Measurements from ENCODE around the gene FAF1. TPM values are rescaled to one million over a fixed set of nuclear protein-coding genes. Genes with fewer than 3 reads are reported as not detected.
"Not testable (repeated sequence)": the region's sequence is repeated elsewhere in the genome, so short reads cannot be mapped to it uniquely, and the experiment has no call there.

The FAF1 gene
- total RNA-seq, 4 donors from 2014 or later, result 47.1 to 87.0 (median 79.4) TPM

DNA sequence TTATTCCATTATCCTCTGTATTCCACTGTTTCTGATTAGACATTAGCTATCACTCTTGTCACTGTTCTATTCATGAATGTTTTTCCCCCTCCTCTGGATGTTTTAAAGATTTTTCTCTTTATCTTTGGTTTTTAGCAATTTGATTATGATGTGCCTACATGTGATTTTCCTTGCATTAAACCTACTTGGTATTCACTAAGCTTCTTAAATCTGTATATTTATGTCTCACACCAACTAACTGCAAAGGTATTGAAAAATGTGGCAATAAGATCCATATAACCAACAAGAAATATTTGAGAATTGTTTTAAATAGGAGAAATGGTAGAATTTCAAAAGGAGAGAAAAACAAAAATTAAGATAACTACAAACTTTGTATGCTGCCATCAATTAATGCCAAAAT, 25.2 kb downstream of the FAF1 start:
- intact Hi-C loops (cut with DNase I), result no loop called here
- no peak overlapping the region for H3K4me3 ChIP-seq (replicated peaks in 1 of 3)
- no peaks in the 10 kb centered on the region for H3K27me3 ChIP-seq
- no peak overlapping the region for H3K27ac ChIP-seq
- TF ChIP-seq, protein P1, sequence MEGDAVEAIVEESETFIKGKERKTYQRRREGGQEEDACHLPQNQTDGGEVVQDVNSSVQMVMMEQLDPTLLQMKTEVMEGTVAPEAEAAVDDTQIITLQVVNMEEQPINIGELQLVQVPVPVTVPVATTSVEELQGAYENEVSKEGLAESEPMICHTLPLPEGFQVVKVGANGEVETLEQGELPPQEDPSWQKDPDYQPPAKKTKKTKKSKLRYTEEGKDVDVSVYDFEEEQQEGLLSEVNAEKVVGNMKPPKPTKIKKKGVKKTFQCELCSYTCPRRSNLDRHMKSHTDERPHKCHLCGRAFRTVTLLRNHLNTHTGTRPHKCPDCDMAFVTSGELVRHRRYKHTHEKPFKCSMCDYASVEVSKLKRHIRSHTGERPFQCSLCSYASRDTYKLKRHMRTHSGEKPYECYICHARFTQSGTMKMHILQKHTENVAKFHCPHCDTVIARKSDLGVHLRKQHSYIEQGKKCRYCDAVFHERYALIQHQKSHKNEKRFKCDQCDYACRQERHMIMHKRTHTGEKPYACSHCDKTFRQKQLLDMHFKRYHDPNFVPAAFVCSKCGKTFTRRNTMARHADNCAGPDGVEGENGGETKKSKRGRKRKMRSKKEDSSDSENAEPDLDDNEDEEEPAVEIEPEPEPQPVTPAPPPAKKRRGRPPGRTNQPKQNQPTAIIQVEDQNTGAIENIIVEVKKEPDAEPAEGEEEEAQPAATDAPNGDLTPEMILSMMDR (IDR thresholded peaks at IDR 0.05), result no peak
- no peak for TF ChIP-seq POLR2A (IDR thresholded peaks at IDR 0.05)
- H3K36me3 ChIP-seq, result no peaks in the 10 kb centered on the region
- no peaks in the 10 kb centered on the region for H3K9me3 ChIP-seq
- peaks cover 0 to 3% of the 10 kb centered on the region in 2 donors for H3K4me1 ChIP-seq
- no peak for DNase-seq

DNA sequence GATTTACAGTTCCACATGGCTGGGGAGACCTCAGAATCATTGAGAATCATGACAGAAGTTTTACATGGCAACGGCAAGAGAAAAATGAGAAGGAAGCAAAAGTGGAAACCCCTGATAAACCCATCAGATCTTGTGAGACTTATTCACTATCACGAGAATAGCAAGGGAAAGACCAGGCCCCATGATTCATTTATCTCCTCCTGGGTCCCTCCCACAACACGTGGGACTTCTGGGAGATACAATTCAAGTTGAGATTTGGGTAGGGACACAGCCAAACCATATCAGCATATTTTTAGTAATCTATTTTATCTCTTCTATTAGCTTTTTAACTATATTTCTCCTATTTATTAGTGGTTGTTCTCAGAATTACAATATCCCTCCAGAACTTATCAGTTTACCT, 26.3 kb downstream of the FAF1 start:
- DNase-seq; H3K9me3 ChIP-seq; intact Hi-C loops (cut with DNase I); H3K27me3 ChIP-seq; H3K27ac ChIP-seq; H3K4me3 ChIP-seq (replicated peaks in 1 of 3); H3K4me1 ChIP-seq; H3K36me3 ChIP-seq: not testable (repeated sequence)
- WGBS, 2 donors, result 89 to 90% methylated on average over 3 of the region's 3 CpGs

DNA sequence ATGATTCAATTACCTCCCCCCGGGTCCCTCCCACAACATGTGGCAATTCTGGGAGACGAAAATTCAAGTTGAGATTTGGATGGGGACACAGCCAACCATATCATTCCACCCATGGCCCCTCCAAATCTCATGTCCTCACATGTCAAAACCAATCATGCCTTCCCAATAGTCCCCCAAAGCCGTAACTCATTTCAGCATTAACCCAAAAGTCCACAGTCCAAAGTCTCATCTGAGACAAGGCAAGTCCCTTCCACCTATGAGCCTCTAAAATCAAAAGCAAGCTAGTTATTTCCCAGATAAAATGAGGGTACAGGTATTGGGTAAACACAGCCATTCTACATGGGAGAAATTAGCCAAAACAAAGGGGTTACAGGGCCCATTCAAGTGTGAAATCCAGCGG, 28.0 kb downstream of the FAF1 start:
- intact Hi-C loops (cut with DNase I); H3K36me3 ChIP-seq; H3K27ac ChIP-seq; H3K27me3 ChIP-seq; H3K9me3 ChIP-seq; H3K4me3 ChIP-seq (replicated peaks in 1 of 3); DNase-seq; H3K4me1 ChIP-seq: not testable (repeated sequence)
- 91% methylated on average over 4 of the region's 4 CpGs for WGBS, 2 donors

DNA sequence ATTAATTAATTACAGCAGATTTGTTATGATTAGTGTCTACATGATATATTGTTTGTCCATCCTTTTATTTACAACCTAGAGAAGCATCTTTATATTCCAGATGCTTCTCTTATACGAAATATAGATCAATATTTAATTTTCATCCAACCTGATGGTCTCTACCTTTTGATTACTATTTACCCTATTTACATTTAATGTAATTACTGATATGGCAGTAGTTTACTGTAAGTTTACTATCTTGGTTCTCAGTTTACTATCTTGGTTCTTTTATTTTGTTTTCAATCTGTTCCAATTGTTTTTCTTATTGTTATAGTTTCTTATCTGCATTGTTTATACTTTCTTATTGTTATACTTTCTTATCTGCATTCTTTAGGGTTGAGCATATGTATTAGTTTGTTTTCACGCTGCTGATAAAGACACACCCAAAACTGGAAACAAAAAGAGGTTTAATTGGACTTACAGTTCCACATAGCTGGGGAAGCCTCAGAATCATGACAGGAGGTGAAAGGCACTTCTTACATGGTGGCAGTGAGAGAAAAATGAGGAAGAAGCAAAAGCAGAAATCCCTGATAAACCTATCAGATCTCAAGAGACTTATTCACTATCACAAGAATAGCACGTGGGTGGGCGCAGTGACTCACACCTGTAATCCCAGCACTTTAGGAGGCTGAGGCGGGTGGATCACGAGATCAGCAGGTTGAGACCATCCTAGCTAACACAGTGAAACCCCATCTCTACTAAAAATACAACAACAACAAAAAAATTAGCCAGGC, 28.9 kb downstream of the FAF1 start:
- 93 to 94% methylated on average over 6 of the region's 6 CpGs for WGBS, 2 donors
- H3K27me3 ChIP-seq, result no peaks in the 10 kb centered on the region
- no peak for DNase-seq
- H3K36me3 ChIP-seq, result no peaks in the 10 kb centered on the region
- H3K27ac ChIP-seq, result no peak overlapping the region
- no peaks in the 10 kb centered on the region for H3K9me3 ChIP-seq
- TF ChIP-seq, protein P1 (IDR thresholded peaks at IDR 0.05), result no peak
- TF ChIP-seq POLR2A (IDR thresholded peaks at IDR 0.05), result no peak
- H3K4me3 ChIP-seq (replicated peaks in 1 of 3), result no peak overlapping the region
- peaks cover 0 to 3% of the 10 kb centered on the region in 2 donors for H3K4me1 ChIP-seq
- intact Hi-C loops (cut with DNase I), result no loop called here

DNA sequence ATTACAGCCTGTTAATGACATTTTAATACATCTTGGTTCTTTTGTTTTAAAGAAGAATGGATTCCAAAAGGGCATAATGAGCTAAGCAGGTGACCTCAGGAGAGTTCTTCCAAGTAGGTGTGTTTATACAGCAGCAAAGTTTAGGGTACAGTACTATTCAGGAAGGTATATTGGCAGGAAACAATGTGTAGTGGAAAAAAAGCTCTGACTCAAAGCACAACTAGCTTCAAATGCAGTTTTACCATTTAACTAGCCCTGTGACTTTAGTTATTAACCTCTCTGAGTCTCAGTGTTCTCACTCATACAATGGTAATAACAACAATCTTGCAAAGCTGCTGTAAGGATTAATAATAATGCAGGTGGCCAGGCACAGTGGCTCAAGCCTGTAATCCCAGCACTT, 29.9 kb downstream of the FAF1 start:
- DNase-seq, result no peak
- intact Hi-C loops (cut with DNase I), result no loop called here
- H3K27ac ChIP-seq, result no peak overlapping the region
- no peaks in the 10 kb centered on the region for H3K36me3 ChIP-seq
- H3K4me1 ChIP-seq, result peaks cover 0 to 3% of the 10 kb centered on the region in 2 donors
- no peak for TF ChIP-seq POLR2A (IDR thresholded peaks at IDR 0.05)
- TF ChIP-seq, protein P1 (IDR thresholded peaks at IDR 0.05), result no peak
- no peaks in the 10 kb centered on the region for H3K27me3 ChIP-seq
- no peak overlapping the region for H3K4me3 ChIP-seq (replicated peaks in 1 of 3)
- no peaks in the 10 kb centered on the region for H3K9me3 ChIP-seq

DNA sequence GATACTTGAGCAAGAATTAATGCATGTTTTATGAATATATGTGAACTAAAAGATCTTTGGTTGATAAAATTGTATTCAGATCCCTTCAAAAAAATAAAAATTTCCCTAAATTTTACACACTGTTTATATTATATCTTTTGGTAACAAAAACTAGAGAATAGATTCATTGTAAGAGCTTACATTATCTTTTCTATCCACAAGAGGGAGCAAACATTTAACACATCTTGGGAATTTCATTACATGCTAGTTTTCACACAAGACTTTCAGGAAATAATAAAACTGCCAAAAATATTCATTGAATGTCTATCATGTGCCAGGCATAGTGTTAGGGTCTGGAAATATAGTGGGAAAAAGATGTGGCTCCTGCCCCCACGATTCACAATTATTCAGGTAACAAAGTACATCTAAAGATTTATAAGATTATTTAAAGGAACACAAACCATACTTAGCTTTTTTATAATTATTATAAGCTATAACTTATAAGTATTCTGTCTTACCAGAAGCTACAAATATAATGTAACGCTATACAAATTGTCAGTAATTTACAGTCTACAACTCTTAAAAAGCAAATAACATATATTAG, 30.6 kb downstream of the FAF1 start:
- intact Hi-C loops (cut with DNase I), result no loop called here
- Histone ChIP-seq H3K4me3 (replicated peaks in 1 of 3) (no peak overlapping the region), H3K27ac (no peak overlapping the region), H3K4me1 (peaks cover 0 to 3% of the 10 kb centered on the region in 2 donors), H3K36me3 (no peaks in the 10 kb centered on the region), H3K9me3 (no peaks in the 10 kb centered on the region), H3K27me3 (no peaks in the 10 kb centered on the region)
- TF ChIP-seq, protein P1 (IDR thresholded peaks at IDR 0.05), result peak in 4 of 6 experiments; percentile 46 to 62 (median 58)
- no peak for TF ChIP-seq POLR2A (IDR thresholded peaks at IDR 0.05)
- 49 to 51% methylated on average over 2 of the region's 2 CpGs for WGBS, 2 donors
- no peak for DNase-seq
